Daoy (cell line): ENCODE results near the gene SARS2. TPM values are rescaled to one million over a fixed set of nuclear protein-coding genes. Genes with fewer than 3 reads are reported as not detected.
"Not testable (repeated sequence)": the region's sequence is repeated elsewhere in the genome, so short reads cannot be mapped to it uniquely, and the experiment has no call there.

Source experiments
- DNase-seq: peaks from one replicate; pipeline ENCODE4 v3.0.0-alpha.2; 2015; ENCODE audit warnings: low read depth
- total RNA-seq: library from RNA; depleted of rRNA; stranded (reverse); fragments of >200 nt; shearing (Covaris generic); gene quantifications from 2 replicates; pipeline ENCODE4 v1.2.3, GENCODE V29; 2014

Gene SARS2
- total RNA-seq, 1 experiment from 2014 or later = 39.1 TPM

DNA sequence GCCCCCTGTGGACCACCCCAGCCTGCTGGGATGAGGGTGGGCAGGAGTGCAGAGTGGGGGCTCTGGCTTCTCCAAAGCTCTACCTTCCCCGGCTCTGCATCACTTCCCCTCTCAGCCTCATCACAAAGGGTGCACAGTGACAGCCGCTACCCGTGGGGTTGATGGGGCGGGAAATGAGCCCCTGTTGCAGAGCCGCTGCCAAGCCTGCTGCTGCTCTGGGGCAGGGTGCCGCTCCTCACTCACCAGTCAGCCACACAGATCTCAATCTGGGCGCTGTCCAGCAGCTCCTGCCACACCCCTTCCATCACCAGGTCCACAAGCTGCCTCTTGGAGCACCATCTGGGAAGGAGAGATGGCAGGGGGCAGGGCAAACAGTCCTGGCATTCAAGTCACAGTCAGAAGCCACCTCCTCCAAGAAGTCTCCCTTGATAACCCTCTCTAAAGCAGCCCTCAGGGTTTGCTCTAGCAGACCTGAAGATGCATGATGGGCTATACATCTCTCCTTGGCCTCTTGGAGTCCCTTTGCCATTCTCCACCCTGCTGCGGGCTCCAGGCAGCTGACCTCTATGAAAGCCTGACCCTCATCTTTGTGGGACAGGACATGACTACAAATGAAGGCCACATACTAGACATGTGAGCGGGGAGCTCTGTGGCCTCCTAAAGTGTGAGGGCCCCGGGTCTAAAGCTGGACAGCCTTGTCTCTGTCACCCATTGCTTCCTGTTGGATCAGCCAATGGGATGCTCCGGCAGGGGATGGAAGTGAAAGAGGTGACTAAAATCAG, 15.9 kb upstream of the SARS2 start:
- no peak for DNase-seq

DNA sequence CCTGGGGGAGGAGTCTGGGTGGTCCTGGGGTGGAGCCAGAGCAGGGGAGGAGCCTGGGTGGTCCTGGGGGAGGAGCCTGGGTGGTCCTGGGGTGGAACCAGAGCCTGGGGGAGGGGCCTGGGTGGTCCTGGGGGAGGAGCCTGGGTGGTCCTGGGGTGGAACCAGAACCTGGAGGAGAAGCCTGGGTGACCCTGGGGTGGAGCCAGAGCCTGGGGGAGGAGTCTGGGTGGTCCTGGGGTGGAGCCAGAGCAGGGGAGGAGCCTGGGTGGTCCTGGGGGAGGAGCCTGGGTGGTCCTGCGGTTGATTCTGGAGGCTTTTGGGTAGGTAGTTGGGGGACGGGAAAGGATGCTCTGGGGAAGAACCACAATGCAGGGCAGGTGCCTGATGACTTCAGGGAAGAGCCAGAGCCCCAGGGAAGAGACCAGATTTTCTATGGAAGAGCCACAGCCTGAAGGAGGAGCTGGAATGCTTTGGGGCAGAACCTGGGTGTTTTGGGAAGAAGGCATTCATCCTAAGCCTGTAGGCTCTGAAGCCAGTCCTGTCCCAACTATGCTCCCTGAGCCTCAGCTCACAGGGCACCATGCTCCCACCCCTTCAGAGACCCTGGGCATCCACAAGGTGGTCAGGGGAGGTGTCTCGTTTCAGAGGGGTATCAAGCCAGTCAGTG, 15.1 kb upstream of the SARS2 start:
- no peak for DNase-seq

DNA sequence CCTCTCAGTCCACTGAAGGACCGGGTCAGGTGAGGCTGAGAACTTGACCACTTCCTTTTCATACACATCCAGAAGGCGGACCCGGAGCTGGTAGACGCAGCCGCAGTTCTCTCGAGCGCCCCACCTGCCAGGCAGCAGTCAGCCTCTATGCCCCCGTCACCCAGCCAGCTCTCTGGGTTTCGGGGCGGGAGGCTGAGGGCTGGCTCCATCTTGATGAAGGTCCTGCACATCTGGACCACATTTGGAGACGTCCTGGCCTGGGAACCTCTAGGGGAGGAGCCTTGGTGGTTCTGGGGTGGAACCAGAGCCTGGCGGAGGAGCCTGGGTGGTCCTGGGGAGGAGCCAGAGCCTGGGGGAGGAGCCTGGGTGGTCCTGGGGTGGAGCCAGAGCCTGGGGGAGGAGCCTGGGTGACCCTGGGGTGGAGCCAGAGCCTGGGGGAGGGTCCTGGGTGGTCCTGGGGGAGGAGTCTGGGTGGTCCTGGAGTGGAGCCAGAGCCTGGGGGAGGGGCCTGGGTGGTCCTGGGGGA, 14.5 kb upstream of the SARS2 start:
- no peak for DNase-seq

DNA sequence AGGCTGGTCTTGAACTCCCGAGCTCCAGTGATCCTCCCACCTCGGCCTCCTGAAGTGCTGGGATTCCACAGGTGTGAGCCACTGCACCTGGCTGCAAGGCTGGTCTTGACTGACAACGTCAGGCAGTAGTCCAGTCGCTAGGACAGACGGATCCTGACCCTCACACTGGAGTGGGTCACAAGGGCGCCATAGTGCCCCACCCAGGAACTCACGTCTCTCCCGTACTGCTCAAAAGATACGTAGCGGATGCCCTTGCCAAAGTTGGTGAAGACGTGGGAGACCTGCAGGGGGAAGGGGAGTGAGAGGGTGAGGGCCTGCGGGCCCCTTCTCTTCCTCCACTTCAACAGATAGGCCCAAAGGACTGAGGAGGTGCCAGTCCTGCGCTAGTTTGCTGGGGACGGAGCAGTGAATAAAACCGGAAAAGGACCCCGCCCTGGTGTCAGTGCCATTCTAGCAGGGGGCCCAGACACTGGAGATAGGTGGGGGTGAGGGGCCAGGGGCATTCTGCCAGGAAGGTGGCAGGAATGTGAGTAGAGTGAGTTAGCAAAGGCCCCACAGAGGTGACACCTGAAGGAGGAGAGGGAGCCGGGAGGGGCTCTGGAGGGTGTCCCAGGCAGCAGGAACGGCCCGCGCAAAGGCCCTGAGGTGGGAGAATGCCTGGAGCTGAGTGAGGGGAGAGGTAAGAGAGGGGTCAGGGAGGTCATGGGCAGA, 12.1 kb upstream of the SARS2 start:
- no peak for DNase-seq

DNA sequence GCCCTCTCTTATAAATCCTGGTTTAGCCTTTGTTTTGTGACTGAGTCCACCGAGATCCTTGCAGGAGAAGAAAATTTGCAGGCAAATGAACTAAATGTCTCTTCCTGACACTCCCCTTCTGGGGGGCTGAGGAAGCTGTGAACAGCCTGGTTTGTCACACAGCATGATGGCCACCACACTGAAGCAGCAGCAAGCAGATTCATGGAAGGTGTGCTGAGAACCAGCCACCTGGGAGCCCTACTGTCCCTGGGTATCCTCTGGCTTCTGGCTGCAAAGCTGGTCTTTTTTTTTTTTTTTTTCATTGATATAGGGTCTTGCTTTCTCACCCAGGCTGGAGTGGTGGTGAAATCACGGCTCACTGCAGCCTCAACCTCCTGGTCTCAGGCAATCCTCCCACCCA, 11.4 kb upstream of the SARS2 start:
- DNase-seq = no peak

DNA sequence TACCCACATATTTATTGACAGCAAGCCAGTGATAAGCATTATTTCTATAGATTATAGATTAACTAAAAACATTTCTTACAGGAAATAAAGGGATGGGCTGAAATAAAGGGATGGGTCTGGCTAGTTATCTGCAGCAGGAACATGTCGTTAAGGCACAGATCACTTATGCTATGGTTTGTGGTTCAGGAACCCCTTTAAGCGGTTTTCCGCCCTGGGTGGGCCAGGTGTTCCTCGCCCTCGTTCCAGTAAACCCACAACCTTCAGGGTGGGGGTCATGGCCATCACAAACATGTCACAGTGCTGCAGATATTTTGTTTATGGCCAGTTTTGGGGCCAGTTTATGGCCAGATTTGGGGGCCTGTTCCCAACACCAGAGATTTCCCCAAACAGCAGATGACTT, 10.9 kb upstream of the SARS2 start:
- not testable (repeated sequence) for DNase-seq

DNA sequence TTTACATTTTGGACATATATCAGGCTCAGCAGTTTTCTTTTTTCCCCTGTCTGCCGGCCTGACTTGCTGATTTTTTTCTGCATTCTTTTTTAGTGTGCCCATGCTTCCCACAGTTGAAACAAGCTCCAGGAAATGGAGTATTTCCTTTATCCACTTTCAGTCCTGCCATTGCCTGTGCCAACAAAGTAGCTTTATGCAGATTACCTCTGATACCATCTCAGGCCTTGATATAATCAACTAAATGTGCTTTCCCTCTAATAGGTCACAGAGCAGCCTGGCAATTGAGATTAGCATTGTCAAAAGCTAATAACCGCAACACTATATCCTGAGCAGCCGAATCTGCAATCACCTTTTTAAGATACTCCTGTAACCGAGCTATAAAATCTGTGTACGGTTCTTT, 9.4 kb upstream of the SARS2 start:
- DNase-seq = no peak

DNA sequence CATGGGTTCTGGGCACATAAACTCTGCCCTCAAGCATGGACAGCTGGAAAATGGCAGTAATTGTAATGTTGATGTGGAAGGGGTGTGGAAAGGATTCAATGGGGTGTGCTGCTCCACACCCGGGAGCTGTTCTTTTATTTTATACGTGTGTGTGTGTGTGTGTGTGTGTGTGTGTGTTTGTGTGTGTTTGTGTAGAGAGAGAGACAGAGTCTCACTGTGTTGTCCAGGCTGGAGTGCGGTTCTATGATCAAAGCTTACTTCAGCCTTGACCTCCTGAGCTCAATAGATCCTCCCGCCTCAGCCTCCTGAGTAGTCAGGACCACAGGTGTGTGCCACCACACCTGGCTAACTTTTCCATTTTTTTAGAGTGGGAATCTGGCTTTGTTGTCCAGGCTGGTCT, 3.0 kb upstream of the SARS2 start:
- no peak for DNase-seq

DNA sequence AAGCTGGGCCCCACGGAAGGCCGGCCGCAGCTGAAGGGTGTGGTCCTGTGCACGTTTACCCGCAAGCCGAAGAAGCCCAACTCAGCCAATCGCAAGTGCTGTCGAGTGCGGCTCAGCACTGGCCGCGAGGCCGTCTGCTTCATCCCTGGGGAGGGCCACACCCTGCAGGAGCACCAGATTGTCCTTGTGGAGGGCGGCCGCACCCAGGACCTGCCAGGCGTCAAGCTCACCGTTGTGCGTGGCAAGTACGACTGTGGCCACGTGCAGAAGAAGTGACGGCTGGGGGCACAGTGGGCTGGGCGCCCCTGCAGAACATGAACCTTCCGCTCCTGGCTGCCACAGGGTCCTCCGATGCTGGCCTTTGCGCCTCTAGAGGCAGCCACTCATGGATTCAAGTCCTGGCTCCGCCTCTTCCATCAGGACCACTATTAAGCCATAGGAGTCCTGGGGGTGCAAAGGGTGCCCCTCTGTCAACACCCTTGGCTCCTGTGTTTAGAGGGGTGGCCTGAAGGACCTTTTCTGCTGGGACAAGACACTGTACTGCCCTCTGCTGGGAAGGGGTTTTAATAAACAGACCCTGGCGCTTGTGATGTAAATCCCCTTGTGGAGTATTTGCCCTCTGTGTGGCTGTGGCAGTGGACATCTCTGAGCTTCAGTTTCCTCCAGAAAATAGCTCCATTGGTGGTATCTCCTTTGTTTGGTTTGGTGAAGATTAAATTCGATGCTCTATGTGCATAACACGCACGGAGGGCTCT, 2.0 kb upstream of the SARS2 start:
- no peak for DNase-seq

DNA sequence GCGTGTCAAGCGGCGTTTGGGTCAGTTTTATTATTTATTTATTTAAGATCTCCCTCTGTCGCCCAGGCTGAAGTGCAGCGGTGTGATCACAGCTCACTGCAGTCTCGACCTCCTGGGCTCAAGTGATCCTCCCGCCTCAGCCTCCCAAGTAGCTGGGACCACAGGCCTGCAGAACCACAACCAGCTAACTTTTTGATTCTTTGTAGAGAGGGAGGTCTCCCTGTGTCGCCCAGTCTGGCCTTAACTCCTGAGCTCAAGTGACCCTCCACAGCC, 894 bp upstream of the SARS2 start:
- DNase-seq = no peak

DNA sequence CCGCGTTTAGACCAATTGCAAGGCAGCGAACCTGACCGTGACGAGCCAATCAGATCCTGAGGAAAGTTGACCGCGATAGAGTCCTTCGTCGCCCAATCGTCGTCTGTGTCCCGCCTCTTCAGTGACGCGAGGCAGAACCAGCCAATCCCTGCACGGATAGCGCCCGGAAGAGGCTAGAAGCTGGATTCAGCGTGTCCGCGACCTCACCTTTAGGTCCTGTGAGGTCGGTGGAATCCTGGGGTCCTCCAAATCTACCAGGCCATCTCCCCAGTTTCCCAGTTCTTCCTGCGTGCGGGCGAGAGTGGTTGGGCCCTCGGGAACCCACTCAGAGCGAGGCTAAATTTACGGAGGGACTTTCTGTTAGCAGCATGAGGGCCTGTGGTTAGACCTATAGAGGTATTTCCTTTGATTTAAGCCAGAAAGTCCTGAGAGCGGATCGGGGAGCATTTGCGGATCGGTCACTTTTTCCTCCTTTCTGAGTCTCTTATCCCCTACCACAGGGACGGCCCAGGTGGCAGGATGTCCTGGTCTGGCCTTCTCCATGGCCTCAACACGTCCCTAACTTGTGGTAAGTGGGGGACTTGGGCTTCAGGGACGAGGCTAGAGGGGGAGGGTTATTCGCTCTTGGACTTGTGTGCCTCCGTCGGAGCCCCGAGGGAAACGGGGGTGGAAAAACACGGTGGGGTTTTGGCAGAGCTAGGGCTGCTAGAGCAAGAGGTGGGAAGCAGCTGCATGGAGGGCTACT, 385 bp upstream of the SARS2 start, which contains the start of gene MRPS12:
Gene MRPS12, plus strand, starts transcription at position 169 of the 745 bp plus-strand sequence. Its CDS starts 351 bp downstream, at position 520.
- peak; percentile 100 for DNase-seq

DNA sequence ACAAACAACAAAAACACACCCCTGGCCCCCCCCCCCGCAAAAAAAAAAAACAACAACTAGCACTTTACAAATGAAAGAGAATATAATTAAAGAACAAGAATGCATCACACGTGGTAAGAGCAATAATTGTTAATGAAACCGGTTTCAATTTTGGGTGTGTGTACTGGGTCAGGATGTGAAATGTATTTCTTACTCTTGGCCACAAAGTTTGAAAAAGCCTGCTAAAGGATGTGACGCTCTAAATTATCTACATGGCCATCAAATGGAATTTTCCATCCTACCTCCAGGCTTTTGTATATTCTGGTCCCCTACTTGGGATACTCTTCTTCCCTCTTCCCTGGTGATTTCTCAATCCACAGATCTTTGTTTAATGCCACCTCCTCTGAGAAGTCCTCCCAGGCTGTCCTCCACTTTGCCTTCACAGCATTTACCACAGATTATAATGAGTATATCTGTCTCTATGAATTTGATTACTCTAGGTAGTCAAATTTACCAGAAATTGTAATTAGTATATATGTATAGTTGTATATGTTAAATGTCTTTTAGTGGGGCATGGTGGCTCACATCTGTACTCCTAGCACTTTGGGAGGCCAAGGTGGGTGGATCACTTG, 2.1 kb downstream of the SARS2 start:
- DNase-seq = no peak

DNA sequence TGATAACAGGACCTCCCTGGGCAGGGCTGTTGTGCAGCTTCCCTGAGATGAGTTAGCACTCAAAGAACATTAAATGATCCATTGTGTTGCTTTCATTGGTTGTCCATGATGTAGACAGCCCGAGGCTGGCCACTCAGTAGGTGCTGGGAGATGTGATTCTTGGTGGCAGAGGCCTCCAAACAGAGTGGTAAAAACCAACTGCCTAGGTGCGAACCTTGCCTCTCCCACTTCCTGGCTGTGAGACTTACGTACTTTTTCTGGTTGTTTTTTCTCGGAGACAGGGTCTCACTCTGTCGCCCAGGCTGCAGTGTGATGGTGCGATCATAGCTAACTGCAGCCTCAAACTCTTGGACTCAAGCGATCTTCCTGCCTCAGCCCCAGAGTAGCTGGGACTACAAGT, 6.2 kb downstream of the SARS2 start:
- no peak for DNase-seq

DNA sequence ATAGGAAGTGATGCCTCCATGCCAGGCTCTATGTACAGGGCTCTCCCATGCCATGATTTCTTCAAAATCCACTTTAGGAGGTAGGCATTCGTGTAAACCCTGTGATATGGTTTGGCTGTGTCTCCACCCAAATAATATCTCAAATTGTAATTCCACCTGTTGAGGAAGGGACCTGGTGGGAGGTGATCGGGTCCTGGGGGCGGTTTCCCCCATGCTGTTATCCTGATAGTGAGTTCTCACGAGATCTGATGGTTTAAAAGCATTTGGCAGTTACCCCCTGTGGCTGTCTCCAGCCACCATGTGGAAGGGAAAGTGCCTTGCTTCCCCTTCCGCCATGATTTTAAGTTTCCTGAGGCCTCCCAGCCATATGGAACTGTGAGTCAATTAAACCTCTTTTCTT, 8.1 kb downstream of the SARS2 start:
- no peak for DNase-seq

DNA sequence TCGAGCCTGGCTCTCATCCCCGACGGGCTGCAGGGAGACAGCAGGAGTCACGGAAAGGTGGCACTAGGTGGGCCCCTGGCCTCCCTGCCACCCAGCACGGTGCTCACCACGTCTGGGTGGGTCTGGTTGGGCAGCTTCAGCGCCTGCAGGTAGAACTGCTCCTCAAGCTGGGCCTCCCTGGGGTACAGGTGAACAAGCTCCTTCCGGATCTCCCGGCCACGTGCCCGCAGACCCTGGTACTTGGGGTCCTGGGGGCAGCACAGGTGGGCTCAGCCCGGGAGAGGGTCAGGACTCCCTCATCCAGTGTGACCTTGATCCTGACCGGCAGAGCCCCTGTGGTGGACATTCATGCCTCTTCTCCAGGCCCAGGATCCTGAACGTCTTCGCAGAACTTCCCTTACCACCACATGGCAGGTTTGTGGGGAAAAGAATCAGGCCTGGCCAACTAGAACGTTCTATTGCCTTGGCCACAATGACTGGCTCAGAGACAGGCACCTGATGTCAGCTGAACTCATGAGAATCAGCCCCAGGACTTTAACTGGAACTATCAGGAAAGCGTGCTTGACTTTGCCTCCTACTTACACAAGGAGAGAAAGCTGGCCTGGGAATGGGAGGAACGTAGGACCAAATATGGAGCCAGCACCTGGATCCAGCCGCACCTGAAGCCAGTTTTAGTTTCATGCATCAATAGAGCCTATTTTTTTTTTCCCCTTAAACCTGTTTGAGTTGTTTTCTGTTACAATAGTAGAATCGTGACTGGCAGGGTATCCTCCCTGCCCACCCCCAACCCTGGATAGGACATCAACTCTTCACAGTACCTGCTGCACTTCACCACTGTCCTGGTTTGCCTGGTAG, 8.9 kb downstream of the SARS2 start:
- no peak for DNase-seq

DNA sequence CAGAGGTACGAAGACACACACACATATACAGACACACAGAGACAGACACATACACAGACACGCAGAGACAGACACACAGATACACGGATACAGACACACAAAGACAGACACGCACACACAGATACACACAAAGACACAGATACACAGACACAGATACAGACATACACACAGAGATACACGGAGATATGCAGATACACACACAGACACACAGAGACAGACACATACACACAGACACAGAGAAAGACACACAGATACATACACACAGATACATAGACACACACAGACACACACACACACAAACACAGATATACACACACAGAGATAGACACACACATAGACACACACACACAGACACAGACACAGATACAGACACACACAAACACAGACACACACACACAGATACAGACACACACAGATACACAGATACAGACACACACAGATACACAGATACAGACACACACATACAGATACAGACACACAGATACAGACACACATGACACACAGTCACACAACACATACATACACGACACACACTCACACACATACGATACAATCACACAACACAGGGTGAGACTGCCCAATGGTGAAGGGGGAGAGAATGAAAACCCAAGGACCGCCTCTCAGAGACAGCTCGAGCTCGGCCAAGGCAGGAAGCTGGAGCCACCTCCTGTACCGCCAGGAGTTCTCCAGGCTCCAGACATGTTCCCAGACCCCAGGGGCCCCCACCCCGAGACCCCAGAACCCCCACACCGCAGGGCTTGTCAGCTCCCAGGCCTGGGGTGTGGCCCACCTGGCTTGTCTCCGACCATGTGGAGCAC, 9.8 kb downstream of the SARS2 start:
- DNase-seq = no peak

DNA sequence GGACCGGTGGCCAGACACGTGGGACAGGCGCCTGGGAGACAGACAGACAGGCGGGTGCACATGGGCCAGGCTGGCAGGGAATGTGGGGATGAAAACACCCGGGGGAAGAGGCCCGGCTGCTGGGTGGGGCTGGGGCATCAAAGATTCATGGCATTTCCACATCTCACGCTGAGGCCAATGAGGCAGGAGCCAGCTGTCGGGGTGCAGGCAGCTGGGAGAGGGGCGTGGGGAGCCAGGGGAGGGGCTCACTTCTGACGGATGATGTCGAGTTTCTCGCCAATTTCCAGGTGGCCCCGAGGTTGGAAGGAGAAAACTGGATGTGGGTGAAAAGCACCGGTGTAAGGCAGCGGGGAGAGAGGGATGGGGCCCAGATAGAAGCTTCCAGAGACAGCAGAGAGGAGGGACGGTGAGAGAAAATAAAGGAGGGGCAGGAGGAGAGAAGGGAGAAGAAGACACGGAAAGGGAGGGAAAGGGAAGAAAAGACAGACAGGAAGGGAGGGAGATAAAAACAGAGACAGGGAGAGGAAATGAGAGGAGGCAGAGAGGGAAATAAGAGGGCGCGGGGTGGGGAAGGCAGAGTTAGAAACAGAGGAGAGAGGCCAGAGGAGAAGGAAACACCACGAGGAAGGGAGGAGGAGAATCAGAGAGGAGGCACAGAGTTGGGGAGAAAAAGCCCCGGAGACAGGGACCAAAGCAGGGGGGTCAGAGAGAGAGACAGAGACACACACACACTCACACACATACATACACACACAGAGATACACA, 10.5 kb downstream of the SARS2 start:
- DNase-seq = no peak

DNA sequence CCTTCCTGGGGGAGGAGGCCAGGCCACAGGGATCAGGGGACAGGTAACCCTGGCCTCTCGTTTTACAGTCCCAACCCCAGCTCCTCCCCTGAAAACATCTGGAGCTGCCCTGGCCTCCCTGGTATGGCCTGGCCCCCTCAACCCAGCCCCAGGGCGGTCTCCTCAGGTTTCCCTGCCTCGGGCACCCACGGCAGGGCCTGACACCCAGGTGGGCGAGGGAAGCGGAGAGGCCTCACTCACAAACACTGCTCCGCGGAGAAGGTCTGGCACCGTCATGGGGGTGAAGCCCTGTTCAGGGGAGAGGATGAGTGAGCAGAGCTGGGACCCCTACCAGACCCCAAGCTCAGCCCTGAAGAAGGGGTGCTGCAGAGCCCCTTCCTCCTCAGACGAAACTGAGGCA, 12.0 kb downstream of the SARS2 start:
- no peak for DNase-seq
